Upper lobe of left lung (tissue), 6 donors: Measurements from ENCODE around the gene TIGIT. TPM values are rescaled to one million over a fixed set of nuclear protein-coding genes. Genes with fewer than 3 reads are reported as not detected.

Source experiments
- ATAC-seq, 2 donors: fragments of 200-7000 bp; cut with Tn5 transposase; one replicate each; pipeline ENCODE4 v1.9.1; 2022; ENCODE audit warnings: mild to moderate bottlenecking in 2 of 2, moderate library complexity in 2 of 2; ENCODE audit not compliant: low FRiP score in 2 of 2
- DNase-seq, 2 donors: peaks; one replicate each; pipeline ENCODE4 v3.0.0-alpha.2; 2019 to 2020
- H3K27ac ChIP-seq, 4 donors: fragments of 200-600 bp; sonication (generic); one replicate each; pipeline ENCODE4 v1.5.1; 2016 to 2019
- H3K27me3 ChIP-seq, 4 donors: fragments of 200-600 bp; sonication (generic); one replicate each; pipeline ENCODE4 v1.5.1; 2017 to 2019
- H3K36me3 ChIP-seq, 4 donors: fragments of 200-600 bp; sonication (generic); one replicate each; pipeline ENCODE4 v1.5.1; 2016 to 2019
- H3K4me1 ChIP-seq, 4 donors: fragments of 200-600 bp; sonication (generic); one replicate each; pipeline ENCODE4 v1.5.1; 2018 to 2019
- H3K4me3 ChIP-seq, 4 donors: fragments of 200-600 bp; sonication (generic); one replicate each; pipeline ENCODE4 v1.5.1; 2017 to 2019; ENCODE audit warnings: mild to moderate bottlenecking in 2 of 4, moderate library complexity in 1 of 4
- H3K9me3 ChIP-seq, 4 donors: fragments of 200-600 bp; sonication (generic); one replicate each; pipeline ENCODE4 v1.5.1; 2018 to 2019
- CTCF ChIP-seq, 6 experiments: fragments of 450-650 bp in 4 of 6; fragments of 200-600 bp in 2 of 6; sonication (generic) in 2 of 6; IDR thresholded peaks; one replicate each; pipeline ENCODE4 v1.5.1; 2016 to 2019; ENCODE audit warnings: antibody characterized with exemption in 6 of 6
- EP300 ChIP-seq, 4 donors: sonication (generic); formaldehyde crosslinking; IDR thresholded peaks; one replicate each; pipeline ENCODE4 v1.5.1; 2017; ENCODE audit warnings: antibody characterized with exemption in 4 of 4, control low read depth in 2 of 4
- POLR2A ChIP-seq, 4 donors: fragments of 450-650 bp; IDR thresholded peaks; one replicate each; pipeline ENCODE4 v1.5.1; 2016 to 2017; ENCODE audit warnings: antibody characterized with exemption in 4 of 4, mild to moderate bottlenecking in 2 of 4
- POLR2AphosphoS5 ChIP-seq, 2 donors: sonication (generic); formaldehyde crosslinking; IDR thresholded peaks; one replicate each; pipeline ENCODE4 v1.5.1; 2017; ENCODE audit warnings: antibody characterized with exemption in 2 of 2
- WGBS, 2 donors: methylation state at CpG; one replicate each; pipeline ENCODE4 v1.1.5; 2017 to 2018; 5-methylcytosine and 5-hydroxymethylcytosine counted together
- total RNA-seq, 6 donors: library from RNA; depleted of rRNA in 4 of 6; stranded (reverse); fragments of >200 nt in 4 of 6; gene quantifications; one replicate each; pipeline versions ENCODE4 v1.1.0 to v1.2.1, GENCODE V29; 2016 to 2021
- donor health status: DM: no; HTN: no; CAD: no; lungs with moderate emphysema.
- donor health status: DM: no; HTN: yes; CAD: no; lungs with severe emphysema.

Gene TIGIT
- total RNA-seq, 6 donors from 2014 or later = 0.69 to 1.6 (median 1.0) TPM; not detected in 1

DNA sequence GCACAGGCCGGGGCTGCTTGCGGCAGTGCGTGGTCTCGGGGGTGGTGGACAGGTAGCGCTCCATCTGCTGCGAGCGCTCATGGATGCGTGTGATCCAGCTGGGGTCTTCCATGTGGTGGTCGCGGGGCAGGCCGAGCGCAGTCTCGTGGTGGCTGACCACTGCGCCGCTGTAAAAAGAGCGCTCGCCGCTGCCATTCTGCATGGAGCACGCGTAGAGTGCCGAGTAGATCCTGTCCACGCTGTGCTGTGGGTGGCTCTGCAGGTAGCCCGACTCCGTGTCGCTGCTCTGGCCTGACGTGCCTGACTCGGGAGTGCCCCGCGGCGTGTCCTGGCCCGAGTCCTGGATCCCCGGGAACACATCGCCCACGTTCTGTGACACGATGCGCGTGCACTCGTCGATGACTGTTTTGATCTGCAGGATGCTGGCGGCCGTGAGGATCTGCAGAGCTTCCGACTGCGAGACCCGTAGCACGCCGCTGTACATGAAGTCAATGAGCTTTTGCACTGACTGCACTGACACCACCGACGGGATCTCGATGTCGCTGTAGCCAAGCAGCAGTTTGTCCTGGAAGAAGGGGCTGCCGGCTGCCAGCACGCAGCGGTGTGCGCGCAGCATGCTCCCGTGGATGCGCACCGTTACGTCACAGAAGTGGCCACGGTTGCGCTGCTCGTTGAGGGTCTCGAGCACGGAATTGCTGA lies 57.4 kb downstream of the TIGIT start:
- no peaks in the 10 kb centered on the region for H3K4me1 ChIP-seq
- peak in 1 of 2 donors; percentile 22 for ATAC-seq
- WGBS, 2 donors = 95 to 98% methylated on average over 25 to 62 of the region's 64 CpGs
- DNase-seq = peak in 1 of 2 donors; percentile 73
- H3K27ac ChIP-seq = no peak overlapping the region
- TF ChIP-seq CTCF (IDR thresholded peaks at IDR 0.05) (no peak), POLR2A (IDR thresholded peaks at IDR 0.05) (no peak), POLR2AphosphoS5 (IDR thresholded peaks at IDR 0.05) (no peak), EP300 (IDR thresholded peaks at IDR 0.05) (no peak)
- no peak overlapping the region for H3K4me3 ChIP-seq
- H3K36me3 ChIP-seq = peaks cover 14 to 29% (median 23%) of the 10 kb centered on the region in 4 donors
- no peaks in the 10 kb centered on the region for H3K9me3 ChIP-seq
- H3K27me3 ChIP-seq = no peaks in the 10 kb centered on the region

DNA sequence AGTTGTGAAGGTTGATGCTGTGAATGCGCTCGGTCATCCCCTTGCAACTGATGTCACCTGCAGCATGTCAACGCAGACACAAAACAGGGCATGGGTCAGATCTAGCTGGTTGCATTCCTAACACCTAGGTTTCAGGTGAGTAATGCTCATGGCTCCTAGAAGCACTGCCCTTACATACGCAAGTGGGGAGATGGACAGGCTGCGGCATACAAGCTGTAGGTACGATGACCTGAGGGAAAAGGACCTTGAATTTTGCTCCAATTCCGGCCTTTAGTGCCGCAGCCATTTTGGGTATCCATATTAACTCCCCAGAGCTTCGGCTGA lies 58.0 kb downstream of the TIGIT start:
- ATAC-seq (no peak), DNase-seq (no peak)
- WGBS, 2 donors = 98 to 99% methylated on average over 9 of the region's 9 CpGs
- Histone ChIP-seq H3K27me3 (no peaks in the 10 kb centered on the region), H3K4me3 (no peak overlapping the region), H3K36me3 (peaks cover 14 to 29% (median 23%) of the 10 kb centered on the region in 4 donors), H3K27ac (no peak overlapping the region), H3K9me3 (no peaks in the 10 kb centered on the region), H3K4me1 (no peaks in the 10 kb centered on the region)
- TF ChIP-seq EP300 (IDR thresholded peaks at IDR 0.05) (no peak), POLR2A (IDR thresholded peaks at IDR 0.05) (no peak), POLR2AphosphoS5 (IDR thresholded peaks at IDR 0.05) (no peak), CTCF (IDR thresholded peaks at IDR 0.05) (no peak)

- Histone ChIP-seq H3K9me3 (no peaks in the 10 kb centered on the region), H3K27ac (no peak overlapping the region), H3K4me3 (no peak overlapping the region), H3K36me3 (peaks cover 4 to 15% (median 9%) of the 10 kb centered on the region in 4 donors), H3K27me3 (no peaks in the 10 kb centered on the region), H3K4me1 (no peaks in the 10 kb centered on the region)
- no peak for ATAC-seq
- TF ChIP-seq POLR2A (IDR thresholded peaks at IDR 0.05) (no peak), EP300 (IDR thresholded peaks at IDR 0.05) (no peak), POLR2AphosphoS5 (IDR thresholded peaks at IDR 0.05) (no peak), CTCF (IDR thresholded peaks at IDR 0.05) (no peak)
- no peak for DNase-seq
These were observed 61.8 kb downstream of the TIGIT start for GRCh38 chr3:114355653-114356052.

- H3K27ac ChIP-seq = no peak overlapping the region
- ATAC-seq = no peak
These were observed 62.2 kb downstream of the TIGIT start for GRCh38 chr3:114356066-114356465.

More at GRCh38 chr3:114356066-114356465, 62.2 kb downstream of the TIGIT start:
- Histone ChIP-seq H3K9me3 (no peaks in the 10 kb centered on the region), H3K36me3 (peaks cover 0 to 11% (median 5%) of the 10 kb centered on the region in 4 donors), H3K27me3 (no peaks in the 10 kb centered on the region), H3K4me1 (no peaks in the 10 kb centered on the region), H3K4me3 (no peak overlapping the region)
- DNase-seq = no peak
- TF ChIP-seq POLR2AphosphoS5 (IDR thresholded peaks at IDR 0.05) (no peak), EP300 (IDR thresholded peaks at IDR 0.05) (no peak), CTCF (IDR thresholded peaks at IDR 0.05) (no peak), POLR2A (IDR thresholded peaks at IDR 0.05) (no peak)
- 72 to 73% methylated on average over 4 of the region's 4 CpGs for WGBS, 2 donors
